Heart left ventricle (tissue), 16 donors: ENCODE data around the gene WDR47. TPM values are rescaled to one million over a fixed set of nuclear protein-coding genes. Genes with fewer than 3 reads are reported as not detected.

Source experiments
- ATAC-seq, 4 donors: fragments of 200-7000 bp; cut with Tn5 transposase; one replicate each; pipeline ENCODE4 v1.9.1; 2020 to 2022; ENCODE audit warnings: moderate library complexity in 4 of 4, mild to moderate bottlenecking in 3 of 4, moderate number of reproducible peaks in 1 of 4
- DNase-seq, 5 donors: peaks; one replicate each; pipeline ENCODE4 v3.0.0-alpha.2; 2020
- H3K27ac ChIP-seq, 12 donors: fragments of 200-600 bp; sonication (generic) in 4 of 12; one replicate each; pipeline versions ENCODE4 v1.5.0 to v1.8.0; 2016 to 2022; ENCODE audit warnings: mild to moderate bottlenecking in 2 of 12
- H3K27me3 ChIP-seq, 9 donors: fragments of 200-600 bp; sonication (generic) in 2 of 9; one replicate each; pipeline versions ENCODE4 v1.5.1 to v1.8.0; 2016 to 2022; ENCODE audit warnings: mild to moderate bottlenecking in 3 of 9
- H3K36me3 ChIP-seq, 9 donors: fragments of 200-600 bp; sonication (generic) in 2 of 9; one replicate each; pipeline versions ENCODE4 v1.5.0 to v1.8.0; 2018 to 2022; ENCODE audit warnings: mild to moderate bottlenecking in 2 of 9
- H3K4me1 ChIP-seq, 12 donors: fragments of 200-600 bp; sonication (generic) in 4 of 12; one replicate each; pipeline versions ENCODE4 v1.5.0 to v1.8.0; 2016 to 2022; ENCODE audit warnings: mild to moderate bottlenecking in 3 of 12
- H3K4me3 ChIP-seq, 12 donors: fragments of 200-600 bp; sonication (generic) in 4 of 12; one replicate each; pipeline versions ENCODE4 v1.5.0 to v1.8.0; 2017 to 2022; ENCODE audit warnings: mild to moderate bottlenecking in 9 of 12, moderate library complexity in 4 of 12
- H3K9me3 ChIP-seq, 12 donors: fragments of 200-600 bp; sonication (generic) in 4 of 12; one replicate each; pipeline versions ENCODE4 v1.5.0 to v1.8.0; 2016 to 2022; ENCODE audit warnings: mild to moderate bottlenecking in 1 of 12
- CTCF ChIP-seq, 12 donors: fragments of 200-600 bp; sonication (generic) in 4 of 12; IDR thresholded peaks; one replicate each; pipeline versions ENCODE4 v1.5.0 to v1.8.0; 2018 to 2022; ENCODE audit warnings: antibody characterized with exemption in 12 of 12, mild to moderate bottlenecking in 5 of 12
- POLR2A ChIP-seq, 2 donors: fragments of 450-650 bp; IDR thresholded peaks; one replicate each; pipeline ENCODE4 v1.6.1; 2017; ENCODE audit warnings: antibody characterized with exemption in 2 of 2, mild to moderate bottlenecking in 2 of 2, moderate library complexity in 2 of 2
- WGBS, 4 donors: extraction: QIAGEN DNeasy Blood & Tissue Kit in 2 of 4; methylation state at CpG; one replicate each; pipeline versions ENCODE4 v1.1.5 to v1.1.7; 2013 to 2018; 5-methylcytosine and 5-hydroxymethylcytosine counted together
- intact Hi-C, 10 donors: fragments of 100-400 bp; cut with DNase I; formaldehyde crosslinking; loops; one replicate each; pipeline versions ENCODE4 v1.11.1 to v1.14.2; 2022
- polyA plus RNA-seq, 2 donors: library from polyadenylated mRNA; stranded (reverse); fragments of 200-250 nt; gene quantifications; one replicate each; pipeline ENCODE4 v1.2.3, GENCODE V29; 2013
- total RNA-seq, 9 donors: library from RNA; depleted of rRNA in 2 of 9; stranded (reverse); fragments of >200 nt in 2 of 9; fragmentation: NEBNext Ultra II Directional in 3 of 9; extraction: Animal tissue kit (Norgen Biotek cat#: 25700) in 3 of 9; gene quantifications; one replicate each; pipeline versions ENCODE4 v1.1.0 to v1.2.4, GENCODE V29; 2016 to 2023
- donor health status: ischemic (EF 13 %, LVEDD 7.1; RV severe dilation, severe dysfunction).
- donor health status: healthy with polysubstance abuse.
- donor health status: DM: no; HTN: yes; CAD: no.
- donor health status: DM: no; HTN: no; CAD: no.
- donor health status: ischemic (EF 25% LVEDD 6.9; RV normal size, moderate dysfunction).
- donor health status: ischemic (EF 25% LVEDD 5.7; RV mildly dilated, moderate dysfunction).
- donor health status: healthy.
- donor health status: DM: yes; HTN: yes; CAD: no.
- donor health status: ischemic (EF 35%, LVEDD 5.7; RV mildly dilated, moderate dysfunction).
- donor health status: nonischemic (EF 11% LVEDD 7.7; RV severe dilation, severe dysfunction).
- donor health status: DM: yes; HTN: yes; CAD: no.
- donor health status: PGD.
- donor health status: ischemic (EF 29% LVEDD 5.4; RV normal size, mild dysfunction).
- donor health status: nonischemic (EF 23%, LVEDD 6.1; RV moderate dilation, normal function).

The WDR47 gene
- total and polyA plus RNA-seq, 11 donors = 2.6 to 22.3 (median 14.6) TPM

GRCh38 chr1:108951242-108951641 is 90.7 kb downstream of the WDR47 start:
- 96 to 99% (median 99%) methylated on average over 3 of the region's 3 CpGs for WGBS, 4 donors
- ATAC-seq (no peak), DNase-seq (no peak)
- H3K4me3 ChIP-seq = no peak overlapping the region
- H3K27ac ChIP-seq = no peak overlapping the region
- intact Hi-C loops = no loop called here
- H3K9me3 ChIP-seq = no peaks in the 10 kb centered on the region
- peaks cover 0 to 35% (median 18%) of the 10 kb centered on the region in 9 donors for H3K36me3 ChIP-seq
- H3K27me3 ChIP-seq = no peaks in the 10 kb centered on the region
- TF ChIP-seq POLR2A (IDR thresholded peaks at IDR 0.05) (no peak), CTCF (IDR thresholded peaks at IDR 0.05) (no peak)
- peaks cover 0 to 14% (median 8%) of the 10 kb centered on the region in 12 donors for H3K4me1 ChIP-seq

GRCh38 chr1:108949044-108949443 is 92.9 kb downstream of the WDR47 start:
- ATAC-seq = no peak
- Histone ChIP-seq H3K27me3 (no peaks in the 10 kb centered on the region), H3K36me3 (peaks cover 0 to 45% (median 32%) of the 10 kb centered on the region in 9 donors), H3K9me3 (no peaks in the 10 kb centered on the region), H3K4me3 (no peak overlapping the region), H3K4me1 (peaks cover 0 to 14% (median 8%) of the 10 kb centered on the region in 12 donors), H3K27ac (no peak overlapping the region)
- TF ChIP-seq CTCF (IDR thresholded peaks at IDR 0.05) = no peak
- TF ChIP-seq POLR2A (IDR thresholded peaks at IDR 0.05) = no peak
- intact Hi-C loops = loop anchor here in 1 of 10 donors (5.0 kb wide), 1 partner anchor 163 kb away; the partner anchor contains the start of gene ELAPOR1
- no peak for DNase-seq
- 88 to 92% (median 89%) methylated on average over 4 of the region's 4 CpGs for WGBS, 4 donors

GRCh38 chr1:108947871-108948525 is 93.9 kb downstream of the WDR47 start:
- WGBS, 4 donors = 30 to 34% (median 34%) methylated on average over 6 of the region's 6 CpGs
- peaks cover 0 to 14% (median 8%) of the 10 kb centered on the region in 12 donors for H3K4me1 ChIP-seq
- peaks cover 0 to 56% (median 41%) of the 10 kb centered on the region in 9 donors for H3K36me3 ChIP-seq
- TF ChIP-seq CTCF (IDR thresholded peaks at IDR 0.05) (no peak), POLR2A (IDR thresholded peaks at IDR 0.05) (no peak)
- ATAC-seq (peak in 3 of 4 donors; percentile 32 to 45 (median 36)), DNase-seq (no peak)
- no peak overlapping the region for H3K4me3 ChIP-seq
- H3K9me3 ChIP-seq = no peaks in the 10 kb centered on the region
- no peak overlapping the region for H3K27ac ChIP-seq
- no peaks in the 10 kb centered on the region for H3K27me3 ChIP-seq
- intact Hi-C loops = loop anchor here in 1 of 10 donors (5.0 kb wide), 1 partner anchor 164 kb away; the partner anchor contains the start of gene ELAPOR1

- TF ChIP-seq CTCF (IDR thresholded peaks at IDR 0.05) (no peak), POLR2A (IDR thresholded peaks at IDR 0.05) (no peak)
- no peak for ATAC-seq
- H3K27me3 ChIP-seq = no peaks in the 10 kb centered on the region
- no peaks in the 10 kb centered on the region for H3K9me3 ChIP-seq
- H3K36me3 ChIP-seq = peaks cover 2 to 98% (median 95%) of the 10 kb centered on the region in 9 donors
- intact Hi-C loops = loop anchor here in 1 of 10 donors (10.0 kb wide), 1 partner anchor 59 kb away; no protein-coding TSS in a partner anchor
- H3K27ac ChIP-seq = no peak overlapping the region
- DNase-seq = no peak
- no peaks in the 10 kb centered on the region for H3K4me1 ChIP-seq
- WGBS, 4 donors = 96 to 100% (median 97%) methylated on average over 9 of the region's 9 CpGs
- no peak overlapping the region for H3K4me3 ChIP-seq
These were observed 105.7 kb downstream of the WDR47 start for GRCh38 chr1:108936170-108936569.
